Trophoblast cell (in vitro differentiated cells and primary cell): ENCODE results near the gene DROSHA.
A peak's percentile ranks its signal among the peaks of the same experiment; 100 is the strongest.

ENCODE experiments used
- DNase-seq, 2 donors: peaks; one replicate each; pipeline ENCODE4 v3.0.0-alpha.2; 2016
- H2AFZ ChIP-seq: 2 replicates; pipeline ENCODE4 v1.6.1; 2013; ENCODE audit warnings: low read length, moderate library complexity, mild to moderate bottlenecking; ENCODE audit not compliant: insufficient read depth, poor library complexity
- H2AK5ac ChIP-seq: 2 replicates; pipeline ENCODE4 v1.6.1; 2013; ENCODE audit warnings: mild to moderate bottlenecking, low read length
- H2BK120ac ChIP-seq: 2 replicates; pipeline ENCODE4 v1.6.1; 2013; ENCODE audit warnings: low read length, mild to moderate bottlenecking, moderate library complexity; ENCODE audit not compliant: insufficient read depth, poor library complexity
- H2BK12ac ChIP-seq: 2 replicates; pipeline ENCODE4 v1.6.1; 2013; ENCODE audit warnings: mild to moderate bottlenecking, low read length, moderate library complexity
- H2BK5ac ChIP-seq: 2 replicates; pipeline ENCODE4 v1.6.1; 2013; ENCODE audit warnings: low read length, low read depth, moderate library complexity, mild to moderate bottlenecking; ENCODE audit not compliant: poor library complexity
- H3K14ac ChIP-seq: 2 replicates; pipeline ENCODE4 v1.6.1; 2013; ENCODE audit warnings: mild to moderate bottlenecking, low read length
- H3K18ac ChIP-seq: 2 replicates; pipeline ENCODE4 v1.6.1; 2013; ENCODE audit warnings: mild to moderate bottlenecking, low read length
- H3K23ac ChIP-seq: 2 replicates; pipeline ENCODE4 v1.6.1; 2013; ENCODE audit warnings: low read length
- H3K27ac ChIP-seq: 2 replicates; pipeline ENCODE4 v1.5.1; 2013; ENCODE audit warnings: low read depth, mild to moderate bottlenecking, inconsistent platforms, low read length, moderate library complexity
- H3K27me3 ChIP-seq: 2 replicates; pipeline ENCODE4 v1.6.1; 2013; ENCODE audit warnings: inconsistent platforms, mild to moderate bottlenecking, low read length, moderate library complexity; ENCODE audit not compliant: insufficient read depth
- H3K36me3 ChIP-seq, 2 experiments: 1 replicate in 1 of 2; 2 replicates in 1 of 2; pipeline ENCODE4 v1.6.1; 2013; ENCODE audit warnings: low read length in 2 of 2, mild to moderate bottlenecking in 2 of 2, moderate library complexity in 1 of 2; ENCODE audit not compliant: insufficient read depth in 2 of 2, control insufficient read depth in 1 of 2
- H3K4ac ChIP-seq: 2 replicates; pipeline ENCODE4 v1.6.1; 2013; ENCODE audit warnings: low read depth, mild to moderate bottlenecking, low read length, moderate library complexity
- H3K4me1 ChIP-seq, 2 experiments: 1 replicate in 1 of 2; 2 replicates in 1 of 2; pipeline ENCODE4 v1.6.1; 2013; ENCODE audit warnings: low read length in 2 of 2, mild to moderate bottlenecking in 2 of 2, moderate library complexity in 1 of 2; ENCODE audit not compliant: insufficient read depth in 2 of 2, control insufficient read depth in 1 of 2
- H3K4me2 ChIP-seq: 2 replicates; pipeline ENCODE4 v1.6.1; 2013; ENCODE audit warnings: inconsistent platforms, mild to moderate bottlenecking, low read length, moderate library complexity
- H3K4me3 ChIP-seq: 2 replicates; pipeline ENCODE4 v1.5.1; 2013; ENCODE audit warnings: mild to moderate bottlenecking, low read depth, low read length, inconsistent platforms
- H3K79me1 ChIP-seq: one replicate; pipeline ENCODE4 v1.6.1; 2013; ENCODE audit warnings: low read length
- H3K79me2 ChIP-seq: 2 replicates; pipeline ENCODE4 v1.6.1; 2013; ENCODE audit warnings: low read length, mild to moderate bottlenecking; ENCODE audit not compliant: control insufficient read depth, insufficient read depth, poor library complexity
- H3K9ac ChIP-seq: 2 replicates; pipeline ENCODE4 v1.6.1; 2013; ENCODE audit warnings: mild to moderate bottlenecking, low read length
- H3K9me3 ChIP-seq: 2 replicates; pipeline ENCODE4 v1.6.1; 2013; ENCODE audit warnings: low read depth, mild to moderate bottlenecking, control low read depth, inconsistent platforms, low read length; ENCODE audit not compliant: insufficient read depth
- H4K12ac ChIP-seq: 2 replicates; pipeline ENCODE4 v1.6.1; 2013; ENCODE audit warnings: low read depth, mild to moderate bottlenecking, low read length, moderate library complexity
- H4K8ac ChIP-seq: 2 replicates; pipeline ENCODE4 v1.6.1; 2013; ENCODE audit warnings: low read depth, mild to moderate bottlenecking, low read length, moderate library complexity
- H4K91ac ChIP-seq: one replicate; pipeline ENCODE4 v1.6.1; 2013; ENCODE audit warnings: low read depth, mild to moderate bottlenecking, low read length, moderate library complexity
- WGBS: extraction: QIAGEN DNeasy Blood & Tissue Kit; methylation state at CpG from one replicate; pipeline ENCODE4 v1.1.7; 2013; ENCODE audit warnings: missing lambda C conversion rate; ENCODE audit not compliant: insufficient read length, insufficient coverage; ENCODE audit errors: extremely low coverage; 5-methylcytosine and 5-hydroxymethylcytosine counted together

Gene DROSHA

GRCh38 chr5:31537851-31538250 lies 6.0 kb upstream of the DROSHA start:
- no peak overlapping the region for H3K23ac ChIP-seq
- no peak overlapping the region for H2BK12ac ChIP-seq
- no peak overlapping the region for H3K14ac ChIP-seq
- no CpG with 5 or more reads among the region's 4 CpGs for WGBS
- H3K27me3 ChIP-seq, result no peaks in the 10 kb centered on the region
- no peak overlapping the region for H4K91ac ChIP-seq
- H3K36me3 ChIP-seq, result peaks cover 9 to 17% of the 10 kb centered on the region in 2 experiments
- H3K79me2 ChIP-seq, result no peaks in the 10 kb centered on the region
- no peak overlapping the region for H3K27ac ChIP-seq
- H4K8ac ChIP-seq, result no peak overlapping the region
- H2BK5ac ChIP-seq, result no peak overlapping the region
- peaks cover 0 to 4% of the 10 kb centered on the region in 2 experiments for H3K4me1 ChIP-seq
- no peak overlapping the region for H3K4me3 ChIP-seq
- no peak overlapping the region for H2AK5ac ChIP-seq
- peak overlapping the region; percentile 60 for H2BK120ac ChIP-seq
- H3K4ac ChIP-seq, result no peak overlapping the region
- DNase-seq, result no peak
- no peak overlapping the region for H4K12ac ChIP-seq
- H3K9me3 ChIP-seq, result no peaks in the 10 kb centered on the region
- no peak overlapping the region for H3K4me2 ChIP-seq
- no peak overlapping the region for H2AFZ ChIP-seq
- no peak overlapping the region for H3K9ac ChIP-seq
- no peak overlapping the region for H3K18ac ChIP-seq
- no peaks in the 10 kb centered on the region for H3K79me1 ChIP-seq

- DNase-seq, result no peak
Observed at GRCh38 chr5:31537349-31537748, 5.5 kb upstream of the DROSHA start.

GRCh38 chr5:31536873-31537272 lies 5.0 kb upstream of the DROSHA start:
- H3K4me2 ChIP-seq, result no peak overlapping the region
- no CpG with 5 or more reads among the region's 3 CpGs for WGBS
- no peak overlapping the region for H2BK12ac ChIP-seq

More at GRCh38 chr5:31537349-31537748, 5.5 kb upstream of the DROSHA start:
- Histone ChIP-seq H3K9ac (no peak overlapping the region), H3K27me3 (no peaks in the 10 kb centered on the region), H3K79me1 (no peaks in the 10 kb centered on the region), H3K4ac (no peak overlapping the region), H2BK5ac (no peak overlapping the region), H3K14ac (no peak overlapping the region), H3K4me2 (no peak overlapping the region), H3K23ac (no peak overlapping the region), H3K4me3 (no peak overlapping the region), H3K79me2 (no peaks in the 10 kb centered on the region), H3K27ac (no peak overlapping the region), H3K4me1 (peaks cover 0 to 4% of the 10 kb centered on the region in 2 experiments), H4K8ac (no peak overlapping the region), H2AK5ac (no peak overlapping the region), H2BK120ac (no peak overlapping the region), H3K36me3 (peaks cover 9 to 17% of the 10 kb centered on the region in 2 experiments), H4K12ac (no peak overlapping the region), H3K18ac (no peak overlapping the region), H2AFZ (no peak overlapping the region), H3K9me3 (no peaks in the 10 kb centered on the region), H4K91ac (no peak overlapping the region), H2BK12ac (no peak overlapping the region)

GRCh38 chr5:31534527-31535046 lies 2.7 kb upstream of the DROSHA start:
- Histone ChIP-seq H2BK12ac (no peak overlapping the region), H4K12ac (no peak overlapping the region), H3K79me1 (peaks cover 2% of the 10 kb centered on the region), H3K79me2 (peaks cover 4% of the 10 kb centered on the region), H3K9ac (no peak overlapping the region), H3K23ac (no peak overlapping the region), H2BK5ac (no peak overlapping the region), H3K14ac (no peak overlapping the region), H3K27ac (no peak overlapping the region), H4K8ac (no peak overlapping the region), H3K9me3 (no peaks in the 10 kb centered on the region), H3K4me3 (no peak overlapping the region), H4K91ac (no peak overlapping the region), H2AK5ac (no peak overlapping the region), H3K4ac (no peak overlapping the region), H3K27me3 (no peaks in the 10 kb centered on the region), H2BK120ac (no peak overlapping the region), H3K4me1 (peaks cover 0 to 8% of the 10 kb centered on the region in 2 experiments), H2AFZ (no peak overlapping the region), H3K36me3 (peaks cover 2 to 8% of the 10 kb centered on the region in 2 experiments), H3K18ac (no peak overlapping the region), H3K4me2 (no peak overlapping the region)
- WGBS, result no CpG with 5 or more reads among the region's 1 CpG
- no peak for DNase-seq

More at GRCh38 chr5:31536873-31537272, 5.0 kb upstream of the DROSHA start:
- Histone ChIP-seq H3K14ac (no peak overlapping the region), H3K27ac (no peak overlapping the region), H4K12ac (no peak overlapping the region), H3K79me2 (peaks cover 1% of the 10 kb centered on the region), H3K18ac (no peak overlapping the region), H4K91ac (no peak overlapping the region), H3K4ac (no peak overlapping the region), H3K9ac (no peak overlapping the region), H3K79me1 (peaks cover 2% of the 10 kb centered on the region), H2AK5ac (no peak overlapping the region), H4K8ac (no peak overlapping the region), H3K27me3 (no peaks in the 10 kb centered on the region), H2BK120ac (no peak overlapping the region), H2AFZ (no peak overlapping the region), H3K9me3 (no peaks in the 10 kb centered on the region), H3K36me3 (peaks cover 7 to 17% of the 10 kb centered on the region in 2 experiments), H3K23ac (no peak overlapping the region), H3K4me1 (peaks cover 0 to 4% of the 10 kb centered on the region in 2 experiments), H2BK5ac (no peak overlapping the region), H3K4me3 (no peak overlapping the region)
- DNase-seq, result no peak
